Measurements from ENCODE around the gene GIMAP8.

DNA sequence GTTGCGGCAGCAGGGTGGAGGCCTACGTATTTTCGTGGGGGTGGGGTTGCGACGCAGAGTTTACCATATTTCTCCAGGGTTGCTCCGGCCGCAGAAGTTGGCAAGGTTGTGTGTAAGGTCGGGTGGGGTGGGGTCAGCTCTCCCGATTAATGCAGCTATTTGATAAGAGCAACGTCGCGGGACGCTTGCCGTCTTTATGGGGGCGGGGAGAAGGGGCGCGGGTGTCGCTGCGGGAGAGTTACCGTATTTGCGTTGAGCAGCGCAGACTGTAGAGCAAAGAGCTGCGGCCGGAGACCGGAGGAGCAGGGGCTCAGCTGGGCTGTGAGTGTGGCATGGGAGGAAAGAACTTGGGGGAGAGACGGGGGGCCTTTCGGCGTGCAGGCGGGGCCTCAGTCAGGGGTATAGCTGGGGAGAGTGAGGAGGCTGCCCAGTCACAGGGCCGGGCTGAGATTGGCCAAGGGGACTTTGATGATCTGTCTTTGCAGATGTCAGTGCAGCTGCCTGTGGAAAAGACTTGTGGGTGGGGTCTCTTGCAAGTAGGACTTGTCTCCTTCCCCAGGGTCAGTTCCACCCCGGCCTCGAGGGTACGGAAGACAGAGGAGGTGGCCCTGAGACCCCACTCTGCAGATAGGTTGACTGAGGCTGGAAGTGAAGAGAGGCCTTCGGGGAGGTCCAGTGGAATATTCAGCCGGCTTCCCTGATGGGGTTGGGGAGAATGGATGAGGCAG lies 44.7 kb upstream of the GIMAP8 start:
- TF ChIP-seq, protein P1, sequence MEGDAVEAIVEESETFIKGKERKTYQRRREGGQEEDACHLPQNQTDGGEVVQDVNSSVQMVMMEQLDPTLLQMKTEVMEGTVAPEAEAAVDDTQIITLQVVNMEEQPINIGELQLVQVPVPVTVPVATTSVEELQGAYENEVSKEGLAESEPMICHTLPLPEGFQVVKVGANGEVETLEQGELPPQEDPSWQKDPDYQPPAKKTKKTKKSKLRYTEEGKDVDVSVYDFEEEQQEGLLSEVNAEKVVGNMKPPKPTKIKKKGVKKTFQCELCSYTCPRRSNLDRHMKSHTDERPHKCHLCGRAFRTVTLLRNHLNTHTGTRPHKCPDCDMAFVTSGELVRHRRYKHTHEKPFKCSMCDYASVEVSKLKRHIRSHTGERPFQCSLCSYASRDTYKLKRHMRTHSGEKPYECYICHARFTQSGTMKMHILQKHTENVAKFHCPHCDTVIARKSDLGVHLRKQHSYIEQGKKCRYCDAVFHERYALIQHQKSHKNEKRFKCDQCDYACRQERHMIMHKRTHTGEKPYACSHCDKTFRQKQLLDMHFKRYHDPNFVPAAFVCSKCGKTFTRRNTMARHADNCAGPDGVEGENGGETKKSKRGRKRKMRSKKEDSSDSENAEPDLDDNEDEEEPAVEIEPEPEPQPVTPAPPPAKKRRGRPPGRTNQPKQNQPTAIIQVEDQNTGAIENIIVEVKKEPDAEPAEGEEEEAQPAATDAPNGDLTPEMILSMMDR (IDR thresholded peaks at IDR 0.05), result no peak
- TF ChIP-seq POLR2AphosphoS5 (IDR thresholded peaks at IDR 0.05), result no peak
